ENCODE results near the gene REXO2.
A peak's percentile ranks its signal among the peaks of the same experiment; 100 is the strongest.

REXO2 gene

DNA sequence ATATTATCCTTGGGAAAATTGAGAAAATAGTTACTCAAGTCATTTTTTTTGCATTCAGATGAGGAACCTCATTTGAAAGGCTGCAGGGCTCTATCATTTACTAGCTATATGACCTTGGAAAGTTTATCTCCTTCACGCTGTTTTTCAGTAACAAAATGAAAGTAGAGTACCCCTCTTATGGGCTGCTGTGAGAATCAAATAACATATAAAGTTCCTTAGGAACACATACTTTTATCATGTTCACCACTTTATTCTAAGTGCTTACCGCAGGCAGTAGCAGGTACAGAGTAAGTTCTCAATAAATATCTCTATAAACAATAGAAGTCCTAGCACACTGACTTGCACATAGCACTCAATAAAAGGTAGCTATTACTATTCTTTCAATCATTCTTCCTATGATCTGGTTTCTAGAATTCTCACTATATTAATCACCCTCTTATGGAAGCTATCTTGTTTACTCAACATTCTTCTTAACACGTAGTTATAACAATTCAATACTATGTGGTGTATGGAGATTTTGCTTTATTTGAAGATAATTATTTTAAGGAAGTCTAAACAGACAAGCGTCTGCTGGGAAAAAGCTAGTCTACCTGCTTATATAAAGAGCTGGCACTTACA lies 40.9 kb upstream of the REXO2 start:
- TF ChIP-seq, protein P1, sequence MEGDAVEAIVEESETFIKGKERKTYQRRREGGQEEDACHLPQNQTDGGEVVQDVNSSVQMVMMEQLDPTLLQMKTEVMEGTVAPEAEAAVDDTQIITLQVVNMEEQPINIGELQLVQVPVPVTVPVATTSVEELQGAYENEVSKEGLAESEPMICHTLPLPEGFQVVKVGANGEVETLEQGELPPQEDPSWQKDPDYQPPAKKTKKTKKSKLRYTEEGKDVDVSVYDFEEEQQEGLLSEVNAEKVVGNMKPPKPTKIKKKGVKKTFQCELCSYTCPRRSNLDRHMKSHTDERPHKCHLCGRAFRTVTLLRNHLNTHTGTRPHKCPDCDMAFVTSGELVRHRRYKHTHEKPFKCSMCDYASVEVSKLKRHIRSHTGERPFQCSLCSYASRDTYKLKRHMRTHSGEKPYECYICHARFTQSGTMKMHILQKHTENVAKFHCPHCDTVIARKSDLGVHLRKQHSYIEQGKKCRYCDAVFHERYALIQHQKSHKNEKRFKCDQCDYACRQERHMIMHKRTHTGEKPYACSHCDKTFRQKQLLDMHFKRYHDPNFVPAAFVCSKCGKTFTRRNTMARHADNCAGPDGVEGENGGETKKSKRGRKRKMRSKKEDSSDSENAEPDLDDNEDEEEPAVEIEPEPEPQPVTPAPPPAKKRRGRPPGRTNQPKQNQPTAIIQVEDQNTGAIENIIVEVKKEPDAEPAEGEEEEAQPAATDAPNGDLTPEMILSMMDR (IDR thresholded peaks at IDR 0.05; ENCODE audit: insufficient read depth, low read length, poor library complexity, severe bottlenecking): no peak
- no peaks in the 10 kb centered on the region for H3K27me3 ChIP-seq (replicated peaks; ENCODE audit: control insufficient read depth, insufficient read depth, low read length)
- no peaks in the 10 kb centered on the region for H3K36me3 ChIP-seq (ENCODE audit: control insufficient read depth, insufficient read depth, low read length)
- DNase-seq (ENCODE audit: extremely low read depth, insufficient read length): no peak
- no peak overlapping the region for H3K4me3 ChIP-seq (replicated peaks; ENCODE audit: low read depth, low read length)

- Histone ChIP-seq H3K36me3 (ENCODE audit: control insufficient read depth, insufficient read depth, low read length) (no peaks in the 10 kb centered on the region), H3K27me3 (replicated peaks; ENCODE audit: control insufficient read depth, insufficient read depth, low read length) (no peaks in the 10 kb centered on the region), H3K4me3 (replicated peaks; ENCODE audit: low read depth, low read length) (peak overlapping the region; percentile 99)
- TF ChIP-seq, protein P1 (IDR thresholded peaks at IDR 0.05; ENCODE audit: insufficient read depth, low read length, poor library complexity, severe bottlenecking): no peak
- DNase-seq (ENCODE audit: extremely low read depth, insufficient read length): no peak
Observed at GRCh38 chr11:114399490-114400215, 39.6 kb upstream of the REXO2 start.

- DNase-seq (ENCODE audit: extremely low read depth, insufficient read length): peak; percentile 98
- Histone ChIP-seq H3K36me3 (ENCODE audit: control insufficient read depth, insufficient read depth, low read length) (no peaks in the 10 kb centered on the region), H3K27me3 (replicated peaks; ENCODE audit: control insufficient read depth, insufficient read depth, low read length) (no peaks in the 10 kb centered on the region), H3K4me3 (replicated peaks; ENCODE audit: low read depth, low read length) (peak within 1 kb of the TSS; percentile 99)
- TF ChIP-seq, protein P1 (IDR thresholded peaks at IDR 0.05; ENCODE audit: insufficient read depth, low read length, poor library complexity, severe bottlenecking): peak; percentile 21
Observed at GRCh38 chr11:114400216-114400914, 38.9 kb upstream of the REXO2 start, which contains the start of the genes C11orf71 and RBM7. C11orf71 (minus strand) TSS chr11:114400511; CDS start chr11:114400331, 180 bp downstream. RBM7 (plus strand) TSS chr11:114400666; CDS start chr11:114400672, 6 bp downstream.

DNA sequence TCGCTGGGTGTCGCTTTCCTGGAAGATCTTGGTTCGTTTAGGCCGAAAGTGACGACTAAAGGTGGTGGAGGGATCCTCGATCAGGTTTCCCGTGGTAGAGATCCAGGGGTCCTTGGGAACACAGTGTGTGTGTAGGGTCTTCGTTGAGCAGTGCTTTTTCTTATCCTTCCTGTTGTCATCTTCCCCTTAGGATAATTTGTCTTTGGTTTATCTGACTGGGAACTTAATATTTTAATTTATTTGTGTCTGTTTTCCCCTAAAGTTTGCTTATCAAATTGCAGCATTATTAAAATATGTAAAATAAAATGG lies 38.4 kb upstream of the REXO2 start:
- TF ChIP-seq, protein P1 (IDR thresholded peaks at IDR 0.05; ENCODE audit: insufficient read depth, low read length, poor library complexity, severe bottlenecking): no peak
- no peak for DNase-seq (ENCODE audit: extremely low read depth, insufficient read length)
- no peaks in the 10 kb centered on the region for H3K36me3 ChIP-seq (ENCODE audit: control insufficient read depth, insufficient read depth, low read length)
- no peaks in the 10 kb centered on the region for H3K27me3 ChIP-seq (replicated peaks; ENCODE audit: control insufficient read depth, insufficient read depth, low read length)
- H3K4me3 ChIP-seq (replicated peaks; ENCODE audit: low read depth, low read length): peak overlapping the region; percentile 99

DNA sequence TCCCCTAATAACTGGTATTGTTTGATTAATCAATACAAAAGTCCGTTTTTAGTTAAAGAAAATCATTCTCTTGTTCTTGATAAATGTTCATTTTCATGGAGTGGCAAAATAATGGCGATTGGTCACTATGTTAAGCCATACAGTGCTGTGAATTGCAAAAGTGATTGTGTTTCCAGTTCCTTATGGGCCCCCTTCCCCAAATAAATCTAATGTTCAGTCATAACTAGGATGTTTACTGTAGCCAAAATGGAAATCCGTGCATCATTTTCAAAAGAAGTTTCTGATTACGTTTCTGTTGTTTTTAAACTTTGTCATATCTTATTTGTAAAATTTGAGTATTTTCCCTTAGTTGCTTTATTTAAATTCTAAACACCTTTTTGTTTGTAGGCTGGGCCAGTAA lies 38.0 kb upstream of the REXO2 start:
- no peaks in the 10 kb centered on the region for H3K27me3 ChIP-seq (replicated peaks; ENCODE audit: control insufficient read depth, insufficient read depth, low read length)
- H3K36me3 ChIP-seq (ENCODE audit: control insufficient read depth, insufficient read depth, low read length): no peaks in the 10 kb centered on the region
- H3K4me3 ChIP-seq (replicated peaks; ENCODE audit: low read depth, low read length): peak overlapping the region; percentile 99
- TF ChIP-seq, protein P1 (IDR thresholded peaks at IDR 0.05; ENCODE audit: insufficient read depth, low read length, poor library complexity, severe bottlenecking): no peak
- no peak for DNase-seq (ENCODE audit: extremely low read depth, insufficient read length)
